ENCODE data around the gene C17orf100. TPM values are rescaled to one million over a fixed set of nuclear protein-coding genes. Genes with fewer than 3 reads are reported as not detected.
A peak's percentile ranks its signal among the peaks of the same experiment; 100 is the strongest.
"Not testable (repeated sequence)": the region's sequence is repeated elsewhere in the genome, so short reads cannot be mapped to it uniquely, and the experiment has no call there.

The C17orf100 gene
- total and polyA plus RNA-seq, 2 experiments from 2014 or later, result 2.4 to 7.1 TPM

GRCh38 chr17:6660805-6661463 lies 9.4 kb downstream of the C17orf100 start:
- H3K27ac ChIP-seq, result no peak overlapping the region
- no peak for TF ChIP-seq CTCF (IDR thresholded peaks at IDR 0.05; ENCODE audit: low read depth, low read length)
- H3K4me3 ChIP-seq, result no peak overlapping the region
- no peak for DNase-seq (ENCODE audit: low read depth in 1 of 2, low spot score in 1 of 2)
- H3K36me3 ChIP-seq, result no peaks in the 10 kb centered on the region
- H3K9me3 ChIP-seq (ENCODE audit: low read depth), result no peaks in the 10 kb centered on the region
- no peaks in the 10 kb centered on the region for H3K4me1 ChIP-seq (ENCODE audit: low read depth)
- H3K27me3 ChIP-seq, result peaks cover 58% of the 10 kb centered on the region

GRCh38 chr17:6661464-6661848 lies 9.9 kb downstream of the C17orf100 start:
- TF ChIP-seq CTCF (IDR thresholded peaks at IDR 0.05; ENCODE audit: low read depth, low read length), result no peak
- Histone ChIP-seq H3K4me1 (ENCODE audit: low read depth) (no peaks in the 10 kb centered on the region), H3K36me3 (no peaks in the 10 kb centered on the region), H3K27me3 (peaks cover 56% of the 10 kb centered on the region), H3K4me3 (no peak overlapping the region), H3K27ac (no peak overlapping the region), H3K9me3 (ENCODE audit: low read depth) (no peaks in the 10 kb centered on the region)
- no peak for DNase-seq (ENCODE audit: low read depth in 1 of 2, low spot score in 1 of 2)

GRCh38 chr17:6663200-6663599 lies 11.6 kb downstream of the C17orf100 start:
- H3K4me3 ChIP-seq, result not testable (repeated sequence)

GRCh38 chr17:6666077-6666521 lies 14.5 kb downstream of the C17orf100 start:
- DNase-seq (ENCODE audit: low read depth in 1 of 2, low spot score in 1 of 2), result peak; percentile 85 to 89
- H3K4me3 ChIP-seq, result no peak overlapping the region
- no peak overlapping the region for H3K27ac ChIP-seq
- TF ChIP-seq CTCF (IDR thresholded peaks at IDR 0.05; ENCODE audit: low read depth, low read length), result peak; percentile 96
- H3K27me3 ChIP-seq, result peaks cover 21% of the 10 kb centered on the region
- H3K36me3 ChIP-seq, result no peaks in the 10 kb centered on the region
- no peaks in the 10 kb centered on the region for H3K9me3 ChIP-seq (ENCODE audit: low read depth)
- H3K4me1 ChIP-seq (ENCODE audit: low read depth), result no peaks in the 10 kb centered on the region

More at GRCh38 chr17:6663200-6663599, 11.6 kb downstream of the C17orf100 start:
- not testable (repeated sequence) for DNase-seq (ENCODE audit: low read depth in 1 of 2, low spot score in 1 of 2); H3K27ac ChIP-seq; H3K9me3 ChIP-seq (ENCODE audit: low read depth); H3K4me1 ChIP-seq (ENCODE audit: low read depth); H3K36me3 ChIP-seq
- peaks cover 45% of the 10 kb centered on the region for H3K27me3 ChIP-seq

- TF ChIP-seq CTCF (IDR thresholded peaks at IDR 0.05; ENCODE audit: low read depth, low read length), result no peak
- H3K4me3 ChIP-seq, result no peak overlapping the region
- peaks cover 17% of the 10 kb centered on the region for H3K27me3 ChIP-seq
- no peaks in the 10 kb centered on the region for H3K9me3 ChIP-seq (ENCODE audit: low read depth)
- DNase-seq (ENCODE audit: low read depth in 1 of 2, low spot score in 1 of 2), result no peak
- H3K27ac ChIP-seq, result no peak overlapping the region
- no peaks in the 10 kb centered on the region for H3K4me1 ChIP-seq (ENCODE audit: low read depth)
- H3K36me3 ChIP-seq, result no peaks in the 10 kb centered on the region
Measured at GRCh38 chr17:6666557-6666956, 15.0 kb downstream of the C17orf100 start.

GRCh38 chr17:6667516-6667915 lies 16.0 kb downstream of the C17orf100 start:
- DNase-seq (ENCODE audit: low read depth in 1 of 2, low spot score in 1 of 2), result no peak
- H3K9me3 ChIP-seq (ENCODE audit: low read depth), result no peaks in the 10 kb centered on the region
- H3K36me3 ChIP-seq, result no peaks in the 10 kb centered on the region

More at GRCh38 chr17:6667516-6667915, 16.0 kb downstream of the C17orf100 start:
- no peaks in the 10 kb centered on the region for H3K4me1 ChIP-seq (ENCODE audit: low read depth)
- no peak overlapping the region for H3K27ac ChIP-seq
- TF ChIP-seq CTCF (IDR thresholded peaks at IDR 0.05; ENCODE audit: low read depth, low read length), result no peak
- H3K4me3 ChIP-seq, result no peak overlapping the region
- H3K27me3 ChIP-seq, result peaks cover 10% of the 10 kb centered on the region
